ENCODE results near the gene ZBP1. TPM values are rescaled to one million over a fixed set of nuclear protein-coding genes. Genes with fewer than 3 reads are reported as not detected.
A peak's percentile ranks its signal among the peaks of the same experiment; 100 is the strongest.

ZBP1 gene
- total and polyA plus RNA-seq, 5 donors: 0.16 to 0.38 (median 0.23) TPM; not detected in 2

- H3K27ac ChIP-seq (ENCODE audit: low read length): no peak overlapping the region
- intact Hi-C loops (cut with DNase I): no loop called here
Measured at GRCh38 chr20:57564951-57565642, 55.1 kb downstream of the ZBP1 start.

GRCh38 chr20:57564180-57564802 is 55.9 kb downstream of the ZBP1 start:
- H3K4me1 ChIP-seq (ENCODE audit: control insufficient read depth, insufficient read depth, low read length): no peaks in the 10 kb centered on the region
- 88% methylated on average over 14 of the region's 14 CpGs for WGBS
- no peaks in the 10 kb centered on the region for H3K27me3 ChIP-seq (ENCODE audit: control insufficient read depth, insufficient read depth)
- no peak overlapping the region for H3K4me3 ChIP-seq (ENCODE audit: low read length)
- intact Hi-C loops (cut with DNase I): no loop called here
- no peak overlapping the region for H3K27ac ChIP-seq (ENCODE audit: low read length)
- ATAC-seq (no peak), DNase-seq (no peak)
- H3K9me3 ChIP-seq (ENCODE audit: control insufficient read depth, low read length): no peaks in the 10 kb centered on the region

More at GRCh38 chr20:57564951-57565642, 55.1 kb downstream of the ZBP1 start:
- DNase-seq: no peak
- Histone ChIP-seq H3K9me3 (ENCODE audit: control insufficient read depth, low read length) (no peaks in the 10 kb centered on the region), H3K27me3 (ENCODE audit: control insufficient read depth, insufficient read depth) (no peaks in the 10 kb centered on the region), H3K4me3 (ENCODE audit: low read length) (no peak overlapping the region), H3K4me1 (ENCODE audit: control insufficient read depth, insufficient read depth, low read length) (no peaks in the 10 kb centered on the region)
- ATAC-seq: no peak
- WGBS: 88% methylated on average over 11 of the region's 11 CpGs

- H3K9me3 ChIP-seq (ENCODE audit: control insufficient read depth, low read length): no peaks in the 10 kb centered on the region
- intact Hi-C loops (cut with DNase I): no loop called here
- no peaks in the 10 kb centered on the region for H3K4me1 ChIP-seq (ENCODE audit: control insufficient read depth, insufficient read depth, low read length)
- H3K4me3 ChIP-seq (ENCODE audit: low read length): no peak overlapping the region
- DNase-seq (no peak), ATAC-seq (no peak)
- H3K27ac ChIP-seq (ENCODE audit: low read length): no peak overlapping the region
- H3K27me3 ChIP-seq (ENCODE audit: control insufficient read depth, insufficient read depth): no peaks in the 10 kb centered on the region
- 97% methylated on average over 12 of the region's 12 CpGs for WGBS
Measured at GRCh38 chr20:57563522-57563921, 56.7 kb downstream of the ZBP1 start.

- Histone ChIP-seq H3K4me1 (ENCODE audit: control insufficient read depth, insufficient read depth, low read length) (no peaks in the 10 kb centered on the region), H3K27me3 (ENCODE audit: control insufficient read depth, insufficient read depth) (no peaks in the 10 kb centered on the region), H3K9me3 (ENCODE audit: control insufficient read depth, low read length) (no peaks in the 10 kb centered on the region), H3K27ac (ENCODE audit: low read length) (no peak overlapping the region), H3K4me3 (ENCODE audit: low read length) (no peak overlapping the region)
- intact Hi-C loops (cut with DNase I): no loop called here
- DNase-seq: no peak
- 95% methylated on average over 35 of the region's 35 CpGs for WGBS
- ATAC-seq: no peak
Measured at GRCh38 chr20:57562541-57563465, 57.4 kb downstream of the ZBP1 start.

GRCh38 chr20:57561356-57562279 is 58.6 kb downstream of the ZBP1 start:
- 80% methylated on average over 24 of the region's 24 CpGs for WGBS
- ATAC-seq: no peak
- DNase-seq: no peak
- Histone ChIP-seq H3K4me3 (ENCODE audit: low read length) (no peak overlapping the region), H3K9me3 (ENCODE audit: control insufficient read depth, low read length) (no peaks in the 10 kb centered on the region), H3K27ac (ENCODE audit: low read length) (no peak overlapping the region), H3K27me3 (ENCODE audit: control insufficient read depth, insufficient read depth) (no peaks in the 10 kb centered on the region), H3K4me1 (ENCODE audit: control insufficient read depth, insufficient read depth, low read length) (no peaks in the 10 kb centered on the region)
- intact Hi-C loops (cut with DNase I): no loop called here

- H3K27me3 ChIP-seq (ENCODE audit: control insufficient read depth, insufficient read depth): no peaks in the 10 kb centered on the region
- ATAC-seq (peak; percentile 78 to 92), DNase-seq (peak; percentile 73 to 81 (median 81))
- intact Hi-C loops (cut with DNase I): no loop called here
- H3K4me1 ChIP-seq (ENCODE audit: control insufficient read depth, insufficient read depth, low read length): no peaks in the 10 kb centered on the region
- no peak within 1 kb of the TSS for H3K4me3 ChIP-seq (ENCODE audit: low read length)
- H3K9me3 ChIP-seq (ENCODE audit: control insufficient read depth, low read length): no peaks in the 10 kb centered on the region
- 48% methylated on average over 14 of the region's 14 CpGs for WGBS
- no peak within 1 kb of the TSS for H3K27ac ChIP-seq (ENCODE audit: low read length)
Measured at GRCh38 chr20:57560554-57561355, 59.5 kb downstream of the ZBP1 start, which contains the start of gene PCK1. TSS of gene PCK1 (plus strand) at chr20:57561110. CDS start at chr20:57561412, 302 bp downstream.

- H3K27ac ChIP-seq (ENCODE audit: low read length): no peak overlapping the region
- no peaks in the 10 kb centered on the region for H3K4me1 ChIP-seq (ENCODE audit: control insufficient read depth, insufficient read depth, low read length)
- H3K4me3 ChIP-seq (ENCODE audit: low read length): no peak overlapping the region
- DNase-seq (no peak), ATAC-seq (no peak)
- 73% methylated on average over 8 of the region's 8 CpGs for WGBS
- H3K9me3 ChIP-seq (ENCODE audit: control insufficient read depth, low read length): no peaks in the 10 kb centered on the region
- H3K27me3 ChIP-seq (ENCODE audit: control insufficient read depth, insufficient read depth): no peaks in the 10 kb centered on the region
- intact Hi-C loops (cut with DNase I): no loop called here
Measured at GRCh38 chr20:57559658-57560553, 60.3 kb downstream of the ZBP1 start.

- no peak overlapping the region for H3K27ac ChIP-seq (ENCODE audit: low read length)
- no peaks in the 10 kb centered on the region for H3K27me3 ChIP-seq (ENCODE audit: control insufficient read depth, insufficient read depth)
- no peaks in the 10 kb centered on the region for H3K4me1 ChIP-seq (ENCODE audit: control insufficient read depth, insufficient read depth, low read length)
- DNase-seq (no peak), ATAC-seq (no peak)
- 86% methylated on average over 10 of the region's 10 CpGs for WGBS
- no peaks in the 10 kb centered on the region for H3K9me3 ChIP-seq (ENCODE audit: control insufficient read depth, low read length)
- H3K4me3 ChIP-seq (ENCODE audit: low read length): no peak overlapping the region
- intact Hi-C loops (cut with DNase I): no loop called here
Measured at GRCh38 chr20:57559289-57559634, 61.0 kb downstream of the ZBP1 start.

GRCh38 chr20:57558614-57559288 is 61.5 kb downstream of the ZBP1 start:
- no peaks in the 10 kb centered on the region for H3K9me3 ChIP-seq (ENCODE audit: control insufficient read depth, low read length)
- H3K27ac ChIP-seq (ENCODE audit: low read length): no peak overlapping the region
- H3K27me3 ChIP-seq (ENCODE audit: control insufficient read depth, insufficient read depth): no peaks in the 10 kb centered on the region
- no peak overlapping the region for H3K4me3 ChIP-seq (ENCODE audit: low read length)
- ATAC-seq: no peak
- H3K4me1 ChIP-seq (ENCODE audit: control insufficient read depth, insufficient read depth, low read length): no peaks in the 10 kb centered on the region
- intact Hi-C loops (cut with DNase I): no loop called here
- 68% methylated on average over 15 of the region's 15 CpGs for WGBS
- DNase-seq: no peak

Measured in right cardiac atrium (tissue), 5 donors.